Hepatocyte (in vitro differentiated cells): ENCODE data around the gene C2orf78.

Source experiments
- EZH2 ChIP-seq: fragments of 200-600 bp; sonication (generic); IDR thresholded peaks from 2 replicates; pipeline ENCODE4 v1.6.1; 2016; ENCODE audit warnings: antibody characterized with exemption, mild to moderate bottlenecking, borderline replicate concordance
- EZH2phosphoT487 ChIP-seq: fragments of 200-600 bp; sonication (generic); IDR thresholded peaks from one replicate; pipeline ENCODE4 v1.6.1; 2018; ENCODE audit warnings: antibody characterized with exemption, mild to moderate bottlenecking, low read depth, moderate library complexity; ENCODE audit not compliant: unreplicated experiment, severe bottlenecking
- TF ChIP-seq, protein P1 (sequence below): fragments of 200-600 bp; sonication (generic); IDR thresholded peaks from 2 replicates; pipeline ENCODE4 v1.5.1; 2016; ENCODE audit warnings: antibody characterized with exemption, mild to moderate bottlenecking; ENCODE audit not compliant: poor library complexity

DNA sequence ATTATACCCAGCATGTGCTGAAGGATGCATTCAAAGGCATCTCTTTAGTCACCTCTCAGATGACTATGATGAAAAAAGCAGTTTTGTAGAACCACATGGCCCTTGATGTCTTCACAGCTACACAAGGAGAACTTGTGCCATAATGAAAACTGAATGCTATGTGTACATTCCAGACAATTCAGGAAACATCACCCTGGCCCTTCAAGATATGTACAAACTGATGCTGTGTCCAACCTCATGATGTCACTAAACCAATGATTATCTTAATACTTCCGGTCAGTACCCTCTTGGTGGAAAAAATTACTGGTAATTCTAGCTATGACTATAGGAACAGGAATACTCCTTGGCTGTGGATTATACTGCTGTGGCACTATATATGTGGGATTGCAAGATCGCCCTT is 24.1 kb upstream of the C2orf78 start:
- TF ChIP-seq, protein P1, sequence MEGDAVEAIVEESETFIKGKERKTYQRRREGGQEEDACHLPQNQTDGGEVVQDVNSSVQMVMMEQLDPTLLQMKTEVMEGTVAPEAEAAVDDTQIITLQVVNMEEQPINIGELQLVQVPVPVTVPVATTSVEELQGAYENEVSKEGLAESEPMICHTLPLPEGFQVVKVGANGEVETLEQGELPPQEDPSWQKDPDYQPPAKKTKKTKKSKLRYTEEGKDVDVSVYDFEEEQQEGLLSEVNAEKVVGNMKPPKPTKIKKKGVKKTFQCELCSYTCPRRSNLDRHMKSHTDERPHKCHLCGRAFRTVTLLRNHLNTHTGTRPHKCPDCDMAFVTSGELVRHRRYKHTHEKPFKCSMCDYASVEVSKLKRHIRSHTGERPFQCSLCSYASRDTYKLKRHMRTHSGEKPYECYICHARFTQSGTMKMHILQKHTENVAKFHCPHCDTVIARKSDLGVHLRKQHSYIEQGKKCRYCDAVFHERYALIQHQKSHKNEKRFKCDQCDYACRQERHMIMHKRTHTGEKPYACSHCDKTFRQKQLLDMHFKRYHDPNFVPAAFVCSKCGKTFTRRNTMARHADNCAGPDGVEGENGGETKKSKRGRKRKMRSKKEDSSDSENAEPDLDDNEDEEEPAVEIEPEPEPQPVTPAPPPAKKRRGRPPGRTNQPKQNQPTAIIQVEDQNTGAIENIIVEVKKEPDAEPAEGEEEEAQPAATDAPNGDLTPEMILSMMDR, result no peak
- no peak for TF ChIP-seq EZH2
- no peak for TF ChIP-seq EZH2phosphoT487
